Measurements from ENCODE around the gene BICDL1.

Gene BICDL1

DNA sequence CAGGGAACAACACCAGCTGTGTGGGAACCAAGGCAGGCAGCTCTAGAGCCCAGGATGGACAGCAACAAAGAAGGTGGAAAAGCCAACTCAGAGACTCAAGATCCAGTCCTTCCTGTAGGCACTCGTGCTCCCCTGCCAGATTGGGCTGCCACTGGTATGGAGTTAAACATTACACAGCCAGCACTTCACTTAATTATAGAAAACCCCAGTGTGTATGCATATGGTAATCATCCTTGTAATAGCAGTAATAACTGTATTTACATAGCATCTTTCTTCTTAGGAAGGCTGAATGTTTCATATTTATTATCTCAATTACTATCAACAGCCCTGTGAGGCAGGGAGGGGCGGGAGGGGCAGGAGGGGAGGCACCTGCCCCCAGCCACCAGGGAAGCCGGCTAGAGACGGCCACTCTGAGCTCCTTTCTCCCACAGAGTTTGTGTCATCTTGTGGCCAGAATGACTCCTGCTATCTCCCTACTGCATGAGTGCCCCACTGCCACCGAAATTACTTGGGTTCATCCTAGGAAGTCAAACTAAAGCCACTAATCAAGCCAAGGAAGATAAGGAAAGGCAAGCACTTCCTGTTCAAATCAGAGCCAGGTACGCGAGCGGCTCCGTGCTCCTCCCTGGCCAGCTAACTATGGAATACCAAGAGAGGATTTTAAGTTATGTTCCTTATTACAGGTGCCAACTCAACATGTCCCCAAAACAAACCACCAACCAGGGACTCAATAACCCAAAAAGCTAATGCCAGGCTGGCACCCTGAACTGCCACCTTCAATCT, 143.2 kb downstream of the BICDL1 start:
- no peak for DNase-seq

DNA sequence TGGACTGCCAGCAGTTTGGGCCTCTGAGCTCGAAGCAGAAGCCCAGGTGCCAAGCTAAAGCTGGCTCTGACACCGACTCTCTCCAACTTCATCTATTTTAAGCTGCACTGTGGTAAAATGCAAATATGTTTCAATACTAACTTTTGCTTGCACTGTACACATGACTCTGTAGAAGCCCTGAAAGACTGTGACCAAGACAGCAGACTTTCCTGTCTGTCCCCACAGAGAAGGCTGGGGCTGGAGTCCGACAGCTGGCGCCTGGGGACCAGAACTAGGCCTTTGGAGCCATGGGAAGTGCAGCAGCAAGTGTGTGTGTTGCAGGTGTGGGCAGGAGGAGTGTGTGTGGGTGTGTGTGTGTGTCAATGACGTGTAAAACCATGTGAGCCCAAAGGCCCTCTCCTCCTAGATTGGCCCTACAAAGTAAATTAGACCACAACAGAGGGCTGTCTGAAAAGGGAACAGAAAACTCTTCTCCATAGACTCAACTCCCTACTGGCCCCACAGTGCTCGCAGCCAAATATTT, 143.9 kb downstream of the BICDL1 start:
- no peak for DNase-seq

DNA sequence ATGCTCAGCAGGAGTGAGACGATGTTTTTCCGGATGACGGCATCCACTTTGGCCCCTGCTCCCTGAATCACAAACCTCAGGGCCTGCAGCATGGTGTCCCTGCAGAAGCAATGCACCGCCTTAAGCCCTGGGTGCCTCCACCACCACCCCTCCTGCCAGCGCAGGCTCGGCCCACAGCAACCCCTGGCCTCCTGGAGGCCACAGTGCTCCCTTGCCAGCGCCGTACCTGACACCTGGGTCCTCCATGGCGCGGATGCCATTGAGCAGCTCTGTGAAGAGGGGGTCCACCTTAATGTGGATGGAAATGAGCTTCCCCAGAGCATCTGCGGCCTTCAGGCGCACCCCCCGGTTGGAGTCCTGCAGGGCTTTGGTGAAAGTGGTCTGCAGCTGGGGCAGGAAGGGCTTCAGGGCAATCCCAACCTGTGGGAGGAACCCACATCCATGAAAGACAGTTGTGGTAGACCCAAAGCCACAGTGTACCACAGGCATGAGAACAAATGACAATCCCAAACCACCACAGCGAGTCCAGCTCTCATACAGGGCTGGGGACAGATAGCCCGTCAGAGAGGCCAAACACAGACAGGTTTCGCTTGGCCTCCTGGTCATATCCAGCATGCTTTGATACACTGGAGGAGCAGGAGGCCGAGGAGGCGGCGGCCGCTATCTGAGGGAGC, 145.4 kb downstream of the BICDL1 start:
- DNase-seq, result no peak

DNA sequence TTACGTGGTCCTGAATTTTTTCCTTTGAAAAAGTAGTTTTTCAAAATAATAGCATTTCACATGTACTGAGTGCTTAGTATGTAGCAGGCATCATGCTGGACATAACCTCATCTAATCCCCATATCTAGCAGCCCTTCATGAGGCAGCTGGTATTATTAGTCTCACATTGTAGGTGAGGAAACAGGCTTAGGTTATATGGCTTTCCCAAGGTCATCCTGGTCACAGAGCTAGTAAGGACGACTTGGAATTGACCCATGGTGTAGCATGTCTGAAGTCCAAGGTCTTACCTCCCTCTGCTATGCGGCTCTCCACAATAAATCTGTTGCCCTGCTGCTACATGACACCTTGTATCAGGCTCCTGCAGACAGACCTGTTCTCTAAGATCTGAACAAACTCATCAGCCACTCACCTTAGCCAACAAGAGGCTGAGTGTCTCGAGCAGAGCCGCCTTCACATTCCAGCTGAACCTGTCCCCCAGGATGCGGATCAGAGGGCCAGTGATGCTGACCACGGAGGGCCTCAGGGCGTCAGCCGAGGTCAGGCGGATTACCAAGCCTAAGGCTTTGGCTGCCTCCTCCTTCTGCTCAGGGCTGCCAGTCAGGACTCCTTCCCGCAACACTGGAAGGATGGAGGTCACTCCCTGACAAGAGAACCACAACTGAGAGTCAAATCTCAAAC, 147.2 kb downstream of the BICDL1 start:
- DNase-seq, result no peak

DNA sequence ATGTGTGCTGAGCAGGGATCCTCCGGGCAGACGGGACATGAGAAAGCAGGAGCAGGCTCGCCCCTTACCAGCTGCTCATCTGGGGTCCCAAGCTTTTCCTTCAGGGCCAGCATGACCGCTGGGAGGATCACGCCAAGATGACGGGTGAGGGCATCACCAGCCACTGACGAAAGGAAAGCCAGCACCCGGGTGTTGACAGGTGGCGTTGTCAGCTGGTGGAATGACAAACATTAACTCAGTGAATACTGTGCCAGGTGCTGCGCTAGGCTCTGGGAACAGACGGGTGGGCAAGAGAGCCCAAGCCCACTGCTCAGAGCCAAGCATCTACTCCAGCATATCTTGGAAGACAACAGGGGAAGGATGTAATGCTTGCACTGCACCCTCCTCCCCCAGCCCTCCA, 148.8 kb downstream of the BICDL1 start:
- DNase-seq, result no peak

DNA sequence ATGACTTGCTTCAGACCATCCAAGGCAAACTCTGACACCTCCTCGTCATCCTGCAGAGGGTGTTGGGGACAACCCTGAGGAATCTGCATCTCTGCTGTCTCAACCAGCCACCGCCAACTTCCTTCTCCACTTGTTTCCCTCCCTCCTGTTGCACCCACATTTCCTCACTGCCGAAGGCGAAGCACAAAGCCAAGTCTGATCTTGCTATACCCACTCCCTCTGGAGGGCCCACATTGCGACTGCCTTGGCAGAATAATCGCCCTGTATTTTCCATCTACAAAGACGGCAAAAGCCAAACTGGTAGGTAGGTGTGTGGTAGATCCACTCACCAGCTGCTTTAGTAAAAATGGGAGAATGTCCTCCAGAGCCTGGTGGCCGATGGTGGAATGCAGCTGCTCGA, 149.3 kb downstream of the BICDL1 start:
- no peak for DNase-seq

DNA sequence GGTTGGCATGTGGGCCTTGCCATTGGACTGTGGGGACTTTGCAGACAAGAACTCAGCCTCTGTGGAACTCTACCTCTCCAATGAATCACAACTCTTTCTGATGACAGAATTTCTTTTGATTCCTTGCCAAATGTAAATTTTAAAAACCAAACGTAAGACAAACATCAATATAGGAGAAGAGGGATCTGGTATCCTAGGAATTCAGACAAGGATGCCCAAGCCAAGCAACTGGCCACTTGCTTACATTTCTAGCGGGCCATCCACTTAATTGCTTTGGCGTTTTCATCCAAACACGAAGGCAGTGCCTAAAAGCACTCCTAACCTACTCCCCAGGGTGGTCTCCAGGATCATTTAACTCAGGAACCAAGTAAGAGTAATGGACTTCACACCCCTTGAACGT, 150.9 kb downstream of the BICDL1 start:
- DNase-seq, result no peak

DNA sequence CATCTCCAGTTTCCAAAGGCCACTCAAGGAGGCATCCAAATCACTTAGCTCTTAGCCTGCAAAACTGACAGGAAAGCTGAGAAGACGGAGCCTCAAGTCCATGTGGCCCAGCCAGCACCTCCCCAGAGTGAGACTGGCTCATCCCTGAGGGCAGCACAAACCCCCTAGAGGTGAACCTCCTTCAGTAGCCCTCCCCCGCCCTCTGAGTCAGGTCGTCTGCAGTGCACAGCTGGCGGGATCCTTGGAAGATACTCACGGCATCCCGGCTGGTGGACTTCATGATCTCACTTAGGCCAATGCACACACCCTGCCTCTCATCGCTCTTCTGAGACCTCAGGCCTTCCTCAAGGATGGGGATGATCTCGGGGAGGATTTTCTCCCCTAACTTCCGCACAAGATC, 151.6 kb downstream of the BICDL1 start:
- DNase-seq, result no peak

DNA sequence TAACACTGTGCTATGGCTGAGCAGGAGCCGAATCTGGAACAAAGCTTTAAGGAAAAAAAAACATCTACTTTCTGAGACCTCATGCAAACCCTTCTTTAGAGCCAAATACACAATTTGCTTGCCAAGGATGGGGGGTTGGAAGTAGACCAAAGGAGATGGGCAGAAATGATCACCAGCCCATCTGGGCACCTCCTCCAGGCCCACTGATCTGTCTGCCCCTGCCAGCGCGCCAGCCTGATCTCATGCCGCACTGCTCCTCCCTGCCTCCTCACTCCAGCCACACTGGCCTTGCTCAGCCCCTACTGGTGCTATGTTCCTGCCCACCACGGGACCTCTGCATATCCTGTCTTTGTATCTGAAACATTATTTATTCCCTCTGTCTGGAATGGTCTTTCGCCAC, 152.3 kb downstream of the BICDL1 start:
- no peak for DNase-seq

DNA sequence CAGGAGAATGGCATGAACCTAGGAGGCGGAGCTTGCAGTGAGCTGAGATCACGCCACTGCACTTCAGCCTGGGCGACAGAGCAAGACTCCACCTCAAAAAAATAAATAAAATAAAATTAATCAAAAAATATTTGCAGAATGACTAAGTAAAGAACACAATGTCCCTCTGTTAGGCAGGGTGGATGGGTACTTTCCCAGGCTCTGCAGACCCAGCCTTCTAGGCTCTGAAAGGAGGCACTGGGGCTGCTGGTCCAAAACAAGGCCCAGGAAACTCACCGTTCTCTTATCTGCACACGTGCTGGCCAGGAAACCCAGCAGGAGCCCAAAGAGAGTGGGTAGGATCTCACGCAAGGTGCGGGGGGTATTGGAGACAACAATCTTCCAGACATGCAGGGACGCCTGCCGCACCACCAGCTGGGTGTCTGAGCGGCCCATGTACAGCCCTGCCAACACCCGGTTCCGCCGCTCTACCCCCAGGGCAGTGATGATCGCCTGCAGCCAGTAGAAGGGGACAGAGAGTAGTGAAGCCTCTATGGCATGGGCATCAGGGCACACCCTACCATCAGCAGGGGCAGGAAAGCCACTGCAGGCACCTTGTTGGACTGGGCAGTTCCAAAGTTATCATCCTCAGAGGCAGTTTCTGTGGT, 153.3 kb downstream of the BICDL1 start:
- DNase-seq, result no peak

All from NCI-H774 (cell line).